ENCODE measurements around the gene TRPV6. TPM values are rescaled to one million over a fixed set of nuclear protein-coding genes. Genes with fewer than 3 reads are reported as not detected.

Gene TRPV6
- total RNA-seq, 1 donor from 2014 or later: not detected

- no peak overlapping the region for H3K4me3 ChIP-seq
- no peak for TF ChIP-seq CTCF (IDR thresholded peaks at IDR 0.05)
- H3K9me3 ChIP-seq: no peaks in the 10 kb centered on the region
- intact Hi-C loops (cut with DNase I): no loop called here
- no peaks in the 10 kb centered on the region for H3K27me3 ChIP-seq
- DNase-seq (ENCODE audit: low spot score in 2 of 2): no peak
- no peaks in the 10 kb centered on the region for H3K4me1 ChIP-seq
- no peaks in the 10 kb centered on the region for H3K36me3 ChIP-seq
- H3K27ac ChIP-seq: no peak overlapping the region
Observed at GRCh38 chr7:142883145-142883544, 2.4 kb downstream of the TRPV6 start.

- Histone ChIP-seq H3K9me3 (no peaks in the 10 kb centered on the region), H3K27ac (no peak overlapping the region), H3K4me1 (no peaks in the 10 kb centered on the region), H3K27me3 (no peaks in the 10 kb centered on the region), H3K4me3 (no peak overlapping the region), H3K36me3 (no peaks in the 10 kb centered on the region)
- no peak for TF ChIP-seq CTCF (IDR thresholded peaks at IDR 0.05)
- DNase-seq (ENCODE audit: low spot score in 2 of 2): no peak
- intact Hi-C loops (cut with DNase I): no loop called here
Observed at GRCh38 chr7:142882338-142882678, 3.2 kb downstream of the TRPV6 start.

- no peaks in the 10 kb centered on the region for H3K4me1 ChIP-seq
- intact Hi-C loops (cut with DNase I): no loop called here
- no peak for DNase-seq (ENCODE audit: low spot score in 2 of 2)
- H3K36me3 ChIP-seq: no peaks in the 10 kb centered on the region
- H3K4me3 ChIP-seq: no peak overlapping the region
- H3K9me3 ChIP-seq: no peaks in the 10 kb centered on the region
- no peaks in the 10 kb centered on the region for H3K27me3 ChIP-seq
- TF ChIP-seq CTCF (IDR thresholded peaks at IDR 0.05): no peak
- no peak overlapping the region for H3K27ac ChIP-seq
Observed at GRCh38 chr7:142881586-142882337, 3.8 kb downstream of the TRPV6 start.

DNA sequence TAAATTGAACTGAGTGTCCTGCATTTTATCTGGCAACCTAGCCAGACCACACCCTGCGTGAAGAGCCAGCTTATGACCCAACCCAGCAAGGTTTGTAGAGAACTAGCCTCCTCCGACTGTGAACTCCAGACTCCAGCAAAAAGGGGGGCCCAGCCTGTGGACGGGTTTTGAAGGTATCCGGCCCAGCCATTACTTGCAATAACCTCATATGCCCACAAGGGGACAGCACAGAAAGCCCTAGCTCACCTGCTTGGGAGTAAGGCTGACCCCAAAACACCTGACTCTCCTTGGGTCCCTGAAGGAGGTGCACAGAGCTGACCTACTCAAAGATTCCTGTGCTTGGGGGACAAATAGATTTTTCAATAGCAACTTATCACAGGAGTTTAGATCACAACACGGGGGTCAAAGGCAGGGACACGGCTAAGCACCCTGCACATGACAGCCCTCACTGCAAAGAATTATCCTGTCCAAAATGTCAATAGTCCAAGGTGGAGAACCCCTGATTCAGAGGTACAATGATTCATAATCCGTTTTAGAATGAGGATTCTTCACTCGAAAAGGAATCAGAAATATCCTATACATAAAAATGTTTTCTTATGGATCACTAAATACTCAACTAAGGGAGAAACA, 4.6 kb downstream of the TRPV6 start:
- H3K27ac ChIP-seq: no peak overlapping the region
- intact Hi-C loops (cut with DNase I): no loop called here
- no peak overlapping the region for H3K4me3 ChIP-seq
- peak; percentile 23 to 51 (median 44) for TF ChIP-seq CTCF (IDR thresholded peaks at IDR 0.05)
- no peak for DNase-seq (ENCODE audit: low spot score in 2 of 2)
- H3K9me3 ChIP-seq: no peaks in the 10 kb centered on the region
- no peaks in the 10 kb centered on the region for H3K36me3 ChIP-seq
- no peaks in the 10 kb centered on the region for H3K27me3 ChIP-seq
- H3K4me1 ChIP-seq: no peaks in the 10 kb centered on the region

GRCh38 chr7:142879060-142879459, 6.5 kb downstream of the TRPV6 start:
- Histone ChIP-seq H3K4me1 (no peaks in the 10 kb centered on the region), H3K27me3 (no peaks in the 10 kb centered on the region), H3K9me3 (no peaks in the 10 kb centered on the region), H3K36me3 (no peaks in the 10 kb centered on the region), H3K4me3 (no peak overlapping the region), H3K27ac (no peak overlapping the region)
- DNase-seq (ENCODE audit: low spot score in 2 of 2): no peak
- TF ChIP-seq CTCF (IDR thresholded peaks at IDR 0.05): no peak
- intact Hi-C loops (cut with DNase I): no loop called here
